Astrocyte of the cerebellum (primary cell): ENCODE data around the gene RPP30.
"Not testable (repeated sequence)": the region's sequence is repeated elsewhere in the genome, so short reads cannot be mapped to it uniquely, and the experiment has no call there.

Source experiments
- DNase-seq: peaks from one replicate; pipeline ENCODE4 v3.0.0-alpha.2; 2011; ENCODE audit warnings: low read depth
- H3K4me3 ChIP-seq: 2 replicates; pipeline ENCODE4 v1.5.1; 2011; ENCODE audit warnings: mild to moderate bottlenecking, low read depth, low read length, moderate library complexity
- in situ Hi-C: cut with HindIII; loops from 2 replicates; pipeline ENCODE4 v1.10.0; 2017; ENCODE audit warnings: low sequenced_read_pairs
- TF ChIP-seq, protein P1 (sequence below): IDR thresholded peaks from 2 replicates; pipeline ENCODE4 v1.5.1; 2012; ENCODE audit warnings: low read length, low read depth, moderate library complexity, mild to moderate bottlenecking; ENCODE audit errors: missing control alignments

The RPP30 gene

DNA sequence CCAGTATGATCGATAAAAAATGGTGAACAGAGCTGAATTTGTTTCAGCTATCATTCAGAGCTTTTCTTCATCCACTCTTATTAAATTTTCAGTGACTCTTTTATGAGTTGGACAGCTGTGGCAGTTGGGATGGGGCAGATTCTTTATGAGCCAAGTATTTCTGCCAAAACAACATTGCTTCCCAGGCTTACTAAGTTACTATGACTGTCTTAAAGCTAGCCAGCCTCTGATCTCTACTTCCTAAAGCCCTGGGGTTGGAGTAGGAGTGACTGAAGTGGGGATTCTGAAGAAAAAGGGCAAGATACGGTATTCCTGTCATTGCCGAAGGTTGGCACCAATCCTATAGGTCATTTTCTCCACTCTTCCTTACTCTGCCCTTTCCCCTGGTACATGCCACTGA is 12.7 kb downstream of the RPP30 start:
- no peak overlapping the region for H3K4me3 ChIP-seq
- in situ Hi-C loops = no loop called here
- DNase-seq = no peak
- TF ChIP-seq, protein P1, sequence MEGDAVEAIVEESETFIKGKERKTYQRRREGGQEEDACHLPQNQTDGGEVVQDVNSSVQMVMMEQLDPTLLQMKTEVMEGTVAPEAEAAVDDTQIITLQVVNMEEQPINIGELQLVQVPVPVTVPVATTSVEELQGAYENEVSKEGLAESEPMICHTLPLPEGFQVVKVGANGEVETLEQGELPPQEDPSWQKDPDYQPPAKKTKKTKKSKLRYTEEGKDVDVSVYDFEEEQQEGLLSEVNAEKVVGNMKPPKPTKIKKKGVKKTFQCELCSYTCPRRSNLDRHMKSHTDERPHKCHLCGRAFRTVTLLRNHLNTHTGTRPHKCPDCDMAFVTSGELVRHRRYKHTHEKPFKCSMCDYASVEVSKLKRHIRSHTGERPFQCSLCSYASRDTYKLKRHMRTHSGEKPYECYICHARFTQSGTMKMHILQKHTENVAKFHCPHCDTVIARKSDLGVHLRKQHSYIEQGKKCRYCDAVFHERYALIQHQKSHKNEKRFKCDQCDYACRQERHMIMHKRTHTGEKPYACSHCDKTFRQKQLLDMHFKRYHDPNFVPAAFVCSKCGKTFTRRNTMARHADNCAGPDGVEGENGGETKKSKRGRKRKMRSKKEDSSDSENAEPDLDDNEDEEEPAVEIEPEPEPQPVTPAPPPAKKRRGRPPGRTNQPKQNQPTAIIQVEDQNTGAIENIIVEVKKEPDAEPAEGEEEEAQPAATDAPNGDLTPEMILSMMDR = no peak

DNA sequence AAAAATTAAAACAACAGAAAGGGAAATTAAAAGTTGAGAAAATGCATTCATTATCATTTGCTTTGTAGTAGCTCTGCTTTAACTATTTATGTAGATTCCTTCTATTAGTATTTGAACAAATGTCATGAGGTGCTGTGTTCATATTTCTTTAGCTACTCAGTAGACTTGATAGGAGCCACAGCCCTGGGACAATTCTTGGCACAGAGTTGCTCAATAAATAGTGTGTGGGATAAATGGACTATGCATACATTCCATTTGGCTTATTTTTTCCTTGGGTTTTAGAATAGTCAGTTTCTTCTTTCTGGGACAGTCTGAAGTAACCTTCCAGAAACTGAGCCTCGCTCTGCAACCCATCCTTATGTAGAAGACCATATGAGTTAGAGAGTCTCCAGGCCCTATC is 13.4 kb downstream of the RPP30 start:
- in situ Hi-C loops = no loop called here
- peak; percentile 35 for DNase-seq
- TF ChIP-seq, protein P1 = no peak
- no peak overlapping the region for H3K4me3 ChIP-seq

DNA sequence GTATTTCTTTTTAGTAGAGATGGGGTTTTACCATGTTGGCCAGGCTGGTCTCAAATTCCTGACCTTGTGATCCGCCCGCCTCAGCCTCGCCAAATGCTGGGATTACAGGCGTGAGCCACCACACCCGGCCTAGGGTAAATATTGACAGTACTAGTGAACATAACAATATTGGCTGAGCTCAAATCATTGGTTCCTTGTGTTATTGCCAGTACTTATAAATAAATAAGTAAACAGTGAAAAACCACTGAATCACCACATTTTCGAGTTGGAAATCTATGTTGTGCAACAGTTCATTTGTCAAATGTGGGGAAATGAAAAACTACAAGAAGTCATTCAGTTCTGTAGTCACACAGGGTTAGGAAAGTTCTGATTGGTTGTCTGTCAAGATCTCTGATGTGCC is 15.8 kb downstream of the RPP30 start:
- TF ChIP-seq, protein P1 = no peak
- no peak for DNase-seq
- in situ Hi-C loops = no loop called here

DNA sequence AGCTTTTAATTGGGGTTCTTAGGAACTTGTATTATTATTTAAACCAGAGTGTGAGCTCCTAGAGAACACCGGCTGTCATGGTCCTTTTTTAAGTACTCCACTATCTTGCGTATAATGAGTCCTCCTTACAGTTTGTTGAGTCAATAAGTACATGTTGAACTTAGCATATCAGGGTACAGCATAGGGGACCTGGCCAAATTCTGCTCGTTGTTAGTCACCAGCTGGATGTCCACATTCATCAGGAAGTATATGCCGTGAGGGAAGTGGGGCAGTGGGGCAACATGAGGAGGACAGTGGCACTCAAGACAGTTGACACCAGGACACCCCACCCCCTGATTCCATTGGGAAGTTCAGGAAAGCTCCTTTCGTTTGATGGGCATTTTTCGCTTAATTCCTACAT is 16.6 kb downstream of the RPP30 start:
- TF ChIP-seq, protein P1 = no peak
- no peak for DNase-seq
- H3K4me3 ChIP-seq = no peak overlapping the region
- in situ Hi-C loops = no loop called here

More for the DNA sequence above, 15.8 kb downstream of the RPP30 start:
- no peak overlapping the region for H3K4me3 ChIP-seq

DNA sequence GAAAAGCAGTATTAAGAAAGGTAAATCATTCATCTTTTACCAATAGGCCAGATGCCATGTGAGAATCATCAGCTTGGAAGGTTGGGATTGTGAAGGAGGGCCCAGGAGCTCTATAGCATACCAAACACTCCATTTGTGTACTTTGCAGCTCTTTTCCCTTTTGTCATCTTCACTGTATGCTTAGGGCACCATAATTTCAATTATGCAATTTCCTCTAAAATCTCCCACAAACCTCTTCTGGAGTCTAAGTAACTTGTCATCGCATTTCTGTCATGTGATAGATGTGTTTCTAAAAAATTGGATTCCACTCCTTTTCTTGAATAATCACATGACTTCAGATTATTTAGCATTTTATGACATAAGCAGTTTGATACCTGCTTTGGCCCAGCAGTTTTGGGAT is 17.9 kb downstream of the RPP30 start:
- DNase-seq = no peak
- TF ChIP-seq, protein P1 = no peak
- in situ Hi-C loops = no loop called here
- no peak overlapping the region for H3K4me3 ChIP-seq

DNA sequence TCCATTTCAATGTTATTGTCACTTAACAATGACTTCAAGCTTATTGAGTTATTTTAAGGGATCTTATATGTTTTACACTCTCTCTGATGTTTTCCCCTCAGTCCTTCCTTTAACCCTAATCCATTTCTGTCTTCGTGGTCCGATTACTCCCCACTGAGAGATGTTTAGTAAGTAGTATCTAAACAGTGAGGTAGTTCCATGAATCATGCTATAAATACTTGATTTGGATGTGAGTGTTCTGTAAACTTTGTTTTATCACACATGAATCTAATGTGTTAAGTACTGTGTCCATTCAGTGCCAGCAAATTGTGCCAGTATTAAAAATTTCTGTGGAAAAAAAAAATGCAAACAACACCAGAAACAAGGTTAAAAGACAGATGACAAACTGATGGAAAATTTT is 18.6 kb downstream of the RPP30 start:
- TF ChIP-seq, protein P1 = no peak
- in situ Hi-C loops = no loop called here
- DNase-seq = no peak
- H3K4me3 ChIP-seq = no peak overlapping the region

DNA sequence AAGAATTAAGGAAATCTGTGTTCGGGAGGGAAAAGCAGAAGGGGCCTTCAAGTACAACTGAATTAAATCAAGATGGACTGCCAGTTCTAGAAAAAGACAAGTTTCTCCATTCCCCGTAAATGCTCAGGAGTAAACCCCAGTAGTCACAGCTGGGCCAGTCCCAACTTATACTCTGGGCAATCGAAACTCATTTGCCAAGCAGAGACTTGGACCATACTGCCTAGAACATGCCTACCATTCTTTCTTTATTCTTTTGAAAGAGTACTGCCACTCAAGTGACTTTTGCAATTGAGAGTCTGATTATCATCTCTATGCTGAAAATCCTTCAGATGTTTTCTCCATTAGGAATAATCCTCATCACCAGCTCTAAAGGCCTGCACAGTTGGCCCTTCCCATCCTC is 21.4 kb downstream of the RPP30 start:
- no peak overlapping the region for H3K4me3 ChIP-seq
- in situ Hi-C loops = no loop called here
- DNase-seq = no peak
- TF ChIP-seq, protein P1 = no peak

DNA sequence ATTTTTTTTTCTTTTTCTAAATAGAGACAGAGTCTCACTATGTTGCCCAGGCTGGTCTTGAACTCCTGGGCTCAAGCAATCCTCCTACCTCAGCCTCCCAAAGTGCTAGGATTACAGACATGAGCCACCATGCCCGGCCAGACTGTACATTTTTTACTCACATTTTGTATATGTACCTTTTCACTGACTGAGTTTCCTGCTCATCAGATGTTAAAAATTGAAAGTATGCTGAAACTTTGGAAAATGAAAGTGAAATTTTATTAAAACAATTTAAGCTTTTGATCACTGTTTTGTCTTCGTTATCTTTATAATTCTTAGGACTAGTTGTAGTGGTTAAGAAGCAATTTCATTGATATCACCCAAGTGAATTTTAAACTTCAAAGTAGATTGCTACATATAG is 25.1 kb downstream of the RPP30 start:
- H3K4me3 ChIP-seq, DNase-seq, in situ Hi-C loops: not testable (repeated sequence)
